Calu3 (cell line): ENCODE data around the gene ZNF574. TPM values are rescaled to one million over a fixed set of nuclear protein-coding genes. Genes with fewer than 3 reads are reported as not detected.

Experiments used
- BruUV-seq: library from RNA; stranded (reverse); fragments of 400-500 nt; replicated peaks from 2 replicates; lab custom pipeline; 2021; lab: Mats Ljungman, UMichigan
- CTCF ChIA-PET: fragments of 300-600 bp; sonication (Branson Sonifier 250); formaldehyde crosslinking; loops from one replicate; lab custom pipeline; 2022; ENCODE audit warnings: antibody characterized with exemption; lab: Charles Lee
- DNase-seq: peaks from one replicate; pipeline ENCODE4 v3.0.0; 2022
- H3K27ac Mint-ChIP-seq: one replicate; pipeline ENCODE4 v1.8.0; 2022; ENCODE audit warnings: mixed read lengths; ENCODE audit not compliant: unreplicated experiment
- H3K27me3 Mint-ChIP-seq: one replicate; pipeline ENCODE4 v1.8.0; 2022; ENCODE audit warnings: mixed read lengths; ENCODE audit not compliant: unreplicated experiment
- H3K36me3 Mint-ChIP-seq: one replicate; pipeline ENCODE4 v1.8.0; 2022; ENCODE audit warnings: mild to moderate bottlenecking, moderate library complexity, mixed read lengths; ENCODE audit not compliant: insufficient read depth, unreplicated experiment
- H3K4me1 Mint-ChIP-seq: one replicate; pipeline ENCODE4 v1.8.0; 2022; ENCODE audit warnings: mild to moderate bottlenecking, low read depth, mixed read lengths; ENCODE audit not compliant: unreplicated experiment
- H3K4me3 Mint-ChIP-seq: one replicate; pipeline ENCODE4 v1.8.0; 2022; ENCODE audit warnings: mild to moderate bottlenecking, low read depth, moderate library complexity, mixed read lengths; ENCODE audit not compliant: unreplicated experiment
- H3K9me3 Mint-ChIP-seq: one replicate; pipeline ENCODE4 v1.8.0; 2022; ENCODE audit warnings: low read depth, mixed read lengths; ENCODE audit not compliant: unreplicated experiment
- intact Hi-C: fragments of 100-400 bp; cut with micrococcal nuclease; formaldehyde crosslinking; loops from one replicate; pipeline ENCODE4 v1.10.0; 2022; ENCODE audit not compliant: unreplicated experiment
- total RNA-seq: library from RNA; stranded (reverse); gene quantifications from 2 replicates; pipeline ENCODE4 v1.2.3, GENCODE V29; 2022
- TF ChIP-seq, protein P1 (sequence below): fragments of 200-600 bp; IDR thresholded peaks from one replicate; pipeline ENCODE4 v1.8.0; 2022; ENCODE audit warnings: antibody characterized with exemption; ENCODE audit not compliant: unreplicated experiment

The ZNF574 gene
- total RNA-seq, 1 experiment from 2014 or later, result 22.0 TPM

DNA sequence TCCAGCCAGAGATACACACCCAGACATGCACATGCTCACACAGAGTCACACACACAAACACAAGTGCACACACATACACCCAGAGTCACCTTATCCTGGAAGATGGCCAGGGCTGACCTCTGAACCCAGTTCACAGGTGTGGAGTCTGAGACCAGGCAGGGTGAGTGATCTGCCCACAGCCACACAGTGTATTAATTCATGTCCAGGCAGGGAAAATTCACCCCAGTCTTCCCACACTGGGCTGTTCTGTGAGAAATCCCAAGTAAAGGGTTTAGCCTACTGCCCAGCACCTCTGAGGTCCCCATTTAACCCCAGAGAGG lies 54.2 kb downstream of the ZNF574 start:
- CTCF ChIA-PET, result no interaction called here
- Mint-ChIP-seq H3K36me3 (peaks cover 12% of the 10 kb centered on the region), H3K9me3 (no peaks in the 10 kb centered on the region), H3K27me3 (peaks cover 23% of the 10 kb centered on the region), H3K27ac (no peak overlapping the region), H3K4me3 (no peak overlapping the region), H3K4me1 (peaks cover 30% of the 10 kb centered on the region)
- TF ChIP-seq, protein P1, sequence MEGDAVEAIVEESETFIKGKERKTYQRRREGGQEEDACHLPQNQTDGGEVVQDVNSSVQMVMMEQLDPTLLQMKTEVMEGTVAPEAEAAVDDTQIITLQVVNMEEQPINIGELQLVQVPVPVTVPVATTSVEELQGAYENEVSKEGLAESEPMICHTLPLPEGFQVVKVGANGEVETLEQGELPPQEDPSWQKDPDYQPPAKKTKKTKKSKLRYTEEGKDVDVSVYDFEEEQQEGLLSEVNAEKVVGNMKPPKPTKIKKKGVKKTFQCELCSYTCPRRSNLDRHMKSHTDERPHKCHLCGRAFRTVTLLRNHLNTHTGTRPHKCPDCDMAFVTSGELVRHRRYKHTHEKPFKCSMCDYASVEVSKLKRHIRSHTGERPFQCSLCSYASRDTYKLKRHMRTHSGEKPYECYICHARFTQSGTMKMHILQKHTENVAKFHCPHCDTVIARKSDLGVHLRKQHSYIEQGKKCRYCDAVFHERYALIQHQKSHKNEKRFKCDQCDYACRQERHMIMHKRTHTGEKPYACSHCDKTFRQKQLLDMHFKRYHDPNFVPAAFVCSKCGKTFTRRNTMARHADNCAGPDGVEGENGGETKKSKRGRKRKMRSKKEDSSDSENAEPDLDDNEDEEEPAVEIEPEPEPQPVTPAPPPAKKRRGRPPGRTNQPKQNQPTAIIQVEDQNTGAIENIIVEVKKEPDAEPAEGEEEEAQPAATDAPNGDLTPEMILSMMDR, result no peak
- DNase-seq, result no peak
- no TSS peak for BruUV-seq
- intact Hi-C loops, result no loop called here

Other genes with a start within 250 kb of the ZNF574 start
- not detected in 2 replicates for gene LYPD4, start 231.5 kb upstream of the ZNF574 start, total RNA-seq
- not detected in 2 replicates for gene DMRTC2, start 231.1 kb upstream of the ZNF574 start, total RNA-seq
- 2,051 and 2,220 TPM in 2 replicates for gene RPS19, start 215.9 kb upstream of the ZNF574 start, total RNA-seq
- 0.45 and 0.59 TPM in 2 replicates for gene CD79A, start 198.9 kb upstream of the ZNF574 start, total RNA-seq
- gene ARHGEF1, start 193.0 kb upstream of the ZNF574 start, total RNA-seq, result 122 and 163 TPM in 2 replicates
- gene ERFL, start 147.7 kb upstream of the ZNF574 start, total RNA-seq, result 0.21 and 0.29 TPM in 2 replicates
- gene RABAC1, start 116.8 kb upstream of the ZNF574 start, total RNA-seq, result 116 and 126 TPM in 2 replicates
- 1.1 and 1.7 TPM in 2 replicates for gene ATP1A3, start 81.9 kb upstream of the ZNF574 start, total RNA-seq
- gene GRIK5, start 6.0 kb upstream of the ZNF574 start, total RNA-seq, result 0.44 and 0.61 TPM in 2 replicates
- gene POU2F2, start 56.3 kb downstream of the ZNF574 start, total RNA-seq, result 3.9 and 4.6 TPM in 2 replicates
- 67.5 and 78.3 TPM in 2 replicates for gene DEDD2, start 141.5 kb downstream of the ZNF574 start, total RNA-seq
- gene ZNF526, start 144.1 kb downstream of the ZNF574 start, total RNA-seq, result 25.4 and 32.3 TPM in 2 replicates
- 58.8 and 60.6 TPM in 2 replicates for gene GSK3A, start 166.4 kb downstream of the ZNF574 start, total RNA-seq
- 100 and 124 TPM in 2 replicates for gene ERF, start 179.0 kb downstream of the ZNF574 start, total RNA-seq
- 72.6 and 75.5 TPM in 2 replicates for gene CIC, start 193.1 kb downstream of the ZNF574 start, total RNA-seq
- gene PRR19, start 226.0 kb downstream of the ZNF574 start, total RNA-seq, result 1.7 and 2.4 TPM in 2 replicates
- gene PAFAH1B3, start 226.5 kb downstream of the ZNF574 start, total RNA-seq, result 68.3 and 72.4 TPM in 2 replicates
- gene TMEM145, start 237.1 kb downstream of the ZNF574 start, total RNA-seq, result 1.5 and 3.1 TPM in 2 replicates
- gene MEGF8, start 249.5 kb downstream of the ZNF574 start, total RNA-seq, result 32.0 and 35.0 TPM in 2 replicates